Nephron progenitor cell (in vitro differentiated cells): ENCODE data around the gene LRRC23.
"Not testable (repeated sequence)": the region's sequence is repeated elsewhere in the genome, so short reads cannot be mapped to it uniquely, and the experiment has no call there.

ENCODE experiments used
- DNase-seq: peaks from one replicate; pipeline ENCODE4 v3.0.0; 2021
- H3K27ac Mint-ChIP-seq: 2 replicates; pipeline ENCODE4 v1.8.0; 2021; ENCODE audit warnings: mild to moderate bottlenecking, moderate library complexity, mixed read lengths
- H3K27me3 Mint-ChIP-seq: 2 replicates; pipeline ENCODE4 v1.8.0; 2021; ENCODE audit warnings: mild to moderate bottlenecking, low read depth, mixed read lengths; ENCODE audit not compliant: poor library complexity
- H3K36me3 Mint-ChIP-seq: 2 replicates; pipeline ENCODE4 v1.8.0; 2021; ENCODE audit warnings: low read depth, mixed read lengths
- H3K4me1 Mint-ChIP-seq: 2 replicates; pipeline ENCODE4 v1.8.0; 2021; ENCODE audit warnings: mixed read lengths
- H3K4me3 Mint-ChIP-seq: 2 replicates; pipeline ENCODE4 v1.8.0; 2021; ENCODE audit warnings: mild to moderate bottlenecking, moderate library complexity, mixed read lengths
- H3K9me3 Mint-ChIP-seq: 2 replicates; pipeline ENCODE4 v1.8.0; 2021; ENCODE audit warnings: mild to moderate bottlenecking, moderate library complexity, mixed read lengths
- CTCF ChIP-seq: fragments of 200-600 bp; sonication (generic); IDR thresholded peaks from 2 replicates; pipeline ENCODE4 v1.5.0; 2021; ENCODE audit warnings: antibody characterized with exemption

LRRC23 gene

DNA sequence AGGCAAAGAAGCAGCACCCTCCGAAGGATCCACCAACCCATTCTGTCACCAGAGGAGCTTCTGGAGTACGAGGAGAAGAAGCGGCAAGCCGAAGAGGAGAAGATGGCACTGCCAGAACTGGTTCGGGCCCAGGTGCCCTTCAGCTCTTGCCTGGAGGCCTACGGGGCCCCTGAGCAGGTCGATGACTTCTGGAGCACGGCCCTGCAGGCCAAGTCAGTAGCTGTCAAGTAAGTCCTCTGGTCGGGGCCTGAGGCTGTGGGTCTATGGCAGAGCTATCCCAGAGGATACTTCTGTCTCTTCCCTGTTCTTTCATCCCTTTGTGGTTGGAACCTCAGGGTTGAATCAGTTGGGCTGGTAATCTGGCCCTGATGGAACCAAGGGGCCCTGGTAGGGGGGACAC lies 43.2 kb upstream of the LRRC23 start:
- Mint-ChIP-seq H3K36me3 (peaks cover 77% of the 10 kb centered on the region), H3K4me3 (no peak overlapping the region)

DNA sequence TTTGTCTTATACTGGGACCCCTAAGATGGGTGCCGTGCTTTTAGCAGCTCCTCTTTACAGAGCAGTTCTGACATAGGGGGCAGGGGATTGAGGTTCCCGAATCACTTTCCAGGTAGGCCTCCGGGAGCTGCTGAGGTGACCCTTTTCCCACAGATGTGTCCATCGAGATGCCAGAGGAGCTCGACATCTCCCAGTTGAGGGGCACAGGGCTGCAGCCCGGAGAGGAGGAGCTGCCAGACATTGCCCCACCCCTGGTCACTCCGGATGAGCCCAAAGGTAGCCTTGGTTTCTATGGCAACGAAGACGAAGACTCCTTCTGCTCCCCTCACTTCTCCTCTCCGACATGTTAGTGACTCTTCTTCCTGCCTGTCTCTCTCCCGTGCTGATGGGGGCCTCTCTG lies 41.6 kb upstream of the LRRC23 start:
- Mint-ChIP-seq H3K9me3 (no peaks in the 10 kb centered on the region), H3K36me3 (peaks cover 61% of the 10 kb centered on the region), H3K27ac (no peak overlapping the region), H3K4me3 (no peak overlapping the region), H3K4me1 (peaks cover 15% of the 10 kb centered on the region), H3K27me3 (peaks cover 4% of the 10 kb centered on the region)
- TF ChIP-seq CTCF, result no peak
- no peak for DNase-seq

More for the DNA sequence above, 43.2 kb upstream of the LRRC23 start:
- Mint-ChIP-seq H3K9me3 (no peaks in the 10 kb centered on the region), H3K4me1 (peaks cover 12% of the 10 kb centered on the region), H3K27me3 (peaks cover 5% of the 10 kb centered on the region), H3K27ac (no peak overlapping the region)
- no peak for TF ChIP-seq CTCF
- DNase-seq, result no peak

DNA sequence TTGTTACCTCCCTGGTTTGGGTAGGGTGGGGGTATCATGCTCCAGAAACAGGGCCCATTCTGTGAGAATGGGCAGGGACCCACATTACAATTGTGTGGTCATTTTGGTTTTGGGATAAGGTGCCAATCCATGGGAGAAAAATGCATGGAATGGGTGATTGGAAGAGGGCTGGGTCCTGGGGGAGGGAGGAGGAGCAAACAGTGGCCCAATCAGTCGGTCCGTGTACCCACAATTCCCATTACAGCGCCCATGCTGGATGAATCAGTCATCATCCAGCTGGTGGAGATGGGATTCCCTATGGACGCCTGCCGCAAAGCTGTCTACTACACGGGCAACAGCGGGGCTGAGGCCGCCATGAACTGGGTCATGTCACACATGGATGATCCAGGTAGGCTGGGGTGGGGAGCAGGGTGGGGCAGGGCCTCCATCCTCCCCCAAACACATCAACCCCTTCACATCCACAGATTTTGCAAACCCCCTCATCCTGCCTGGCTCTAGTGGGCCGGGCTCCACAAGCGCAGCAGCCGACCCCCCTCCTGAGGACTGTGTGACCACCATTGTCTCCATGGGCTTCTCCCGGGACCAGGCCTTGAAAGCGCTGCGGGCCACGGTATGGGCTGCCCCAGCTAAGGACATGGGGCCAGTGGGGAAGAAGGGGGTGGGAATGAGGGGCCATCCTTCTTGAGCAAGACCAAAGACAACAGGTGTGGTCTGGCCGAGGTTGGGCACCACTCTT lies 40.9 kb upstream of the LRRC23 start:
- H3K27me3 Mint-ChIP-seq, result peaks cover 4% of the 10 kb centered on the region

GRCh38 chr12:6865307-6865706 lies 39.3 kb upstream of the LRRC23 start:
- Mint-ChIP-seq H3K4me1 (peaks cover 36% of the 10 kb centered on the region), H3K36me3 (peaks cover 66% of the 10 kb centered on the region), H3K4me3 (peak overlapping the region; percentile 19)
- not testable (repeated sequence) for H3K27ac Mint-ChIP-seq, H3K27me3 Mint-ChIP-seq, H3K9me3 Mint-ChIP-seq, DNase-seq

More for the DNA sequence above, 40.9 kb upstream of the LRRC23 start:
- Mint-ChIP-seq H3K4me1 (peaks cover 21% of the 10 kb centered on the region), H3K36me3 (peaks cover 59% of the 10 kb centered on the region), H3K27ac (no peak overlapping the region), H3K9me3 (no peaks in the 10 kb centered on the region), H3K4me3 (no peak overlapping the region)
- DNase-seq, result no peak
- TF ChIP-seq CTCF, result no peak

GRCh38 chr12:6866163-6866919 lies 38.3 kb upstream of the LRRC23 start:
- peak; percentile 43 for DNase-seq
- H3K36me3 Mint-ChIP-seq, result peaks cover 65% of the 10 kb centered on the region
- H3K4me3 Mint-ChIP-seq, result peak overlapping the region; percentile 88
- H3K27me3 Mint-ChIP-seq, result peaks cover 4% of the 10 kb centered on the region
- TF ChIP-seq CTCF, result no peak
- no peak overlapping the region for H3K27ac Mint-ChIP-seq
- H3K4me1 Mint-ChIP-seq, result peaks cover 46% of the 10 kb centered on the region
- no peaks in the 10 kb centered on the region for H3K9me3 Mint-ChIP-seq

GRCh38 chr12:6866920-6867412 lies 37.7 kb upstream of the LRRC23 start:
- Mint-ChIP-seq H3K4me3 (peak overlapping the region; percentile 88), H3K27me3 (peaks cover 4% of the 10 kb centered on the region), H3K36me3 (peaks cover 62% of the 10 kb centered on the region), H3K4me1 (peaks cover 53% of the 10 kb centered on the region), H3K9me3 (no peaks in the 10 kb centered on the region), H3K27ac (no peak overlapping the region)
- no peak for TF ChIP-seq CTCF
- DNase-seq, result no peak
